HepG2 (cell line): ENCODE results near the gene APOL4. TPM values are rescaled to one million over a fixed set of nuclear protein-coding genes. Genes with fewer than 3 reads are reported as not detected.

Experiments
- DMAP1 ChIP-seq: IDR thresholded peaks from 2 replicates; pipeline ENCODE4 v1.6.1; 2016
- HDAC2 ChIP-seq: sonication (generic); formaldehyde crosslinking; IDR thresholded peaks from 2 replicates; pipeline ENCODE4 v1.4.0; 2020; ENCODE audit warnings: missing genetic modification reagents
- IRF2 ChIP-seq: IDR thresholded peaks from 2 replicates; pipeline ENCODE4 v1.6.1; 2018; ENCODE audit warnings: missing genetic modification reagents, missing compliant biosample characterization
- MEIS1 ChIP-seq: sonication (generic); formaldehyde crosslinking; IDR thresholded peaks from 2 replicates; pipeline ENCODE4 v1.9.0; 2021; ENCODE audit warnings: mild to moderate bottlenecking, missing genetic modification reagents, moderate library complexity, borderline replicate concordance
- PAXIP1 ChIP-seq: sonication (generic); formaldehyde crosslinking; conservative IDR thresholded peaks from 2 replicates; pipeline ENCODE4 v1.4.0; 2020; ENCODE audit warnings: mild to moderate bottlenecking, missing genetic modification reagents, moderate library complexity
- RARA ChIP-seq: IDR thresholded peaks from 2 replicates; pipeline ENCODE4 v1.6.1; 2016; ENCODE audit warnings: missing genetic modification reagents, missing compliant biosample characterization
- RXRA ChIP-seq: sonication (generic); formaldehyde crosslinking; IDR thresholded peaks from 2 replicates; pipeline ENCODE4 v1.5.1; 2020; ENCODE audit warnings: missing genetic modification reagents
- SAP130 ChIP-seq: IDR thresholded peaks from 2 replicates; pipeline ENCODE4 v1.6.1; 2016; ENCODE audit warnings: low read depth
- TEAD3 ChIP-seq: optimal IDR thresholded peaks from 2 replicates; pipeline ENCODE3; 2016; ENCODE audit warnings: borderline replicate concordance
- TFDP2 ChIP-seq: sonication (generic); formaldehyde crosslinking; IDR thresholded peaks from 2 replicates; pipeline ENCODE4 v1.4.0; 2020; ENCODE audit warnings: missing genetic modification reagents
- UBTF ChIP-seq: sonication (generic); formaldehyde crosslinking; IDR thresholded peaks from 2 replicates; pipeline ENCODE4 v1.4.0; 2020; ENCODE audit warnings: mild to moderate bottlenecking, missing genetic modification reagents
- ZNF572 ChIP-seq: sonication (generic); formaldehyde crosslinking; IDR thresholded peaks from 2 replicates; pipeline ENCODE4 v1.5.1; 2020; ENCODE audit warnings: mild to moderate bottlenecking, missing genetic modification reagents
- ZNF629 ChIP-seq: sonication (generic); formaldehyde crosslinking; conservative IDR thresholded peaks from 2 replicates; pipeline ENCODE4 v1.5.0; 2020; ENCODE audit warnings: missing genetic modification reagents
- ZNF646 ChIP-seq: sonication (generic); formaldehyde crosslinking; IDR thresholded peaks from 2 replicates; pipeline ENCODE4 v1.9.0; 2021; ENCODE audit warnings: mild to moderate bottlenecking, missing genetic modification reagents
- ZNF772 ChIP-seq: sonication (generic); formaldehyde crosslinking; IDR thresholded peaks from 2 replicates; pipeline ENCODE4 v1.5.0; 2020; ENCODE audit warnings: mild to moderate bottlenecking, missing genetic modification reagents
- ZSCAN22 ChIP-seq: sonication (generic); formaldehyde crosslinking; IDR thresholded peaks from 2 replicates; pipeline ENCODE4 v1.4.0; 2020; ENCODE audit warnings: mild to moderate bottlenecking, missing genetic modification reagents
- polyA plus RNA-seq, 8 experiments: library from polyadenylated mRNA; depleted of rRNA in 3 of 8; stranded (reverse) in 7 of 8; unstranded in 1 of 8; fragments of >200 nt; fragmentation: Illumina TruSeq in 4 of 8; extraction: Trizol in 4 of 8; gene quantifications; 2 replicates each; pipeline versions ENCODE4 v1.2.1 to v1.2.3, GENCODE V29; 2011 to 2016; ENCODE audit warnings: low read depth in 4 of 8, missing spikeins in 1 of 8, mixed read lengths in 1 of 8; ENCODE audit not compliant: insufficient read depth in 1 of 8
- total RNA-seq, 5 experiments: library from RNA; depleted of rRNA; stranded (reverse); fragments of >200 nt; fragmentation: Illumina TruSeq; extraction: Trizol; gene quantifications; 2 replicates each; pipeline ENCODE4 v1.2.3, GENCODE V29; 2016; ENCODE audit warnings: low read depth in 1 of 5

Gene APOL4
- total and polyA plus RNA-seq, 2 of the 13 experiments (the other 11 are each of a cell fraction or from before 2014, with no cell fraction given) = 0.77 to 2.8 TPM

- TF ChIP-seq ZNF646 (CRISPR knock-in tag) (peak; percentile 44; the same call in 1 of the 2 replicates), RXRA (peak; percentile 73; the same call in 1 of the 2 replicates), UBTF (0 out of 2 replicates have a peak, but pooled peaks have one; percentile 17), RARA (CRISPR knock-in tag) (peak; percentile 83), DMAP1 (CRISPR knock-in tag) (peak; percentile 43; the same call in 1 of the 2 replicates), ZNF772 (CRISPR knock-in tag) (0 out of 2 replicates have a peak, but pooled peaks have one; percentile 23), TFDP2 (0 out of 2 replicates have a peak, but pooled peaks have one; percentile 21), SAP130 (CRISPR knock-in tag) (peak; percentile 81), IRF2 (peak; percentile 68; the same call in 1 of the 2 replicates), HDAC2 (CRISPR knock-in tag) (peak; percentile 60; the same call in 1 of the 2 replicates), PAXIP1 (peak; percentile 93), ZNF629 (peak; percentile 71), MEIS1 (peak; percentile 47; the same call in 1 of the 2 replicates), ZSCAN22 (0 out of 2 replicates have a peak, but pooled peaks have one; percentile 29), TEAD3 (CRISPR knock-in tag) (peak; percentile 63), ZNF572 (CRISPR knock-in tag) (0 out of 2 replicates have a peak, but pooled peaks have one; percentile 17)
Measured at GRCh38 chr22:36250292-36250960, 48.8 kb upstream of the APOL4 start (continued).
